Loucy (cell line): Measurements from ENCODE around the gene DPYSL3.

Experiments
- H2AFZ ChIP-seq: fragments of 200-600 bp; sonication (generic); 2 replicates; pipeline ENCODE4 v1.6.0; 2016; ENCODE audit warnings: antibody characterized with exemption, mild to moderate bottlenecking, low read length, moderate library complexity
- H3F3A ChIP-seq: fragments of 200-600 bp; 2 replicates; pipeline ENCODE4 v1.6.0; 2016; ENCODE audit warnings: antibody characterized with exemption, low read depth, mild to moderate bottlenecking
- H3K27me3 ChIP-seq: fragments of 200-600 bp; sonication (generic); 2 replicates; pipeline ENCODE4 v1.6.1; 2014; ENCODE audit warnings: low read length, mild to moderate bottlenecking; ENCODE audit not compliant: insufficient read depth, poor library complexity, severe bottlenecking
- H3K36me3 ChIP-seq: fragments of 200-600 bp; sonication (generic); 2 replicates; pipeline ENCODE4 v1.6.1; 2016; ENCODE audit warnings: low read length; ENCODE audit not compliant: insufficient read depth
- H3K4me1 ChIP-seq: fragments of 200-600 bp; sonication (generic); 2 replicates; pipeline ENCODE4 v1.5.1; 2014; ENCODE audit warnings: low read length, mild to moderate bottlenecking; ENCODE audit not compliant: insufficient read depth, poor library complexity, severe bottlenecking
- H3K4me2 ChIP-seq: fragments of 200-600 bp; sonication (generic); 2 replicates; pipeline ENCODE4 v1.6.0; 2014; ENCODE audit warnings: antibody characterized with exemption, low read length, low read depth, mild to moderate bottlenecking; ENCODE audit not compliant: poor library complexity, severe bottlenecking
- H3K4me3 ChIP-seq: fragments of 200-600 bp; sonication (generic); 2 replicates; pipeline ENCODE4 v1.5.1; 2014; ENCODE audit warnings: low read length, mild to moderate bottlenecking, mixed read lengths; ENCODE audit not compliant: poor library complexity, severe bottlenecking
- H3K79me2 ChIP-seq: fragments of 200-600 bp; sonication (generic); 2 replicates; pipeline ENCODE4 v1.6.1; 2014; ENCODE audit warnings: low read length; ENCODE audit not compliant: insufficient read depth
- H3K9ac ChIP-seq: fragments of 200-600 bp; sonication (generic); 2 replicates; pipeline ENCODE4 v1.6.0; 2014; ENCODE audit warnings: mild to moderate bottlenecking, low read depth, low read length, moderate library complexity; ENCODE audit not compliant: poor library complexity, severe bottlenecking
- H3K9me2 ChIP-seq: fragments of 200-600 bp; sonication (generic); replicated peaks from 2 replicates; pipeline ENCODE4 v1.6.1; 2016; ENCODE audit warnings: low read depth, low read length, mixed read lengths
- H3K9me3 ChIP-seq: fragments of 200-600 bp; sonication (generic); 2 replicates; pipeline ENCODE4 v1.6.1; 2014; ENCODE audit warnings: mild to moderate bottlenecking, antibody characterized with exemption, low read length, low read depth; ENCODE audit not compliant: insufficient read depth
- H4K20me1 ChIP-seq: fragments of 200-600 bp; sonication (generic); 2 replicates; pipeline ENCODE4 v1.6.0; 2014; ENCODE audit warnings: antibody characterized with exemption, low read length, mild to moderate bottlenecking; ENCODE audit not compliant: insufficient read depth, poor library complexity, severe bottlenecking
- CTCF ChIP-seq: fragments of 200-600 bp; sonication (generic); conservative IDR thresholded peaks from 2 replicates; pipeline ENCODE4 v1.5.1; 2014; ENCODE audit warnings: mild to moderate bottlenecking, antibody characterized with exemption, low read length
- EZH2phosphoT487 ChIP-seq: fragments of 200-600 bp; IDR thresholded peaks from 2 replicates; pipeline ENCODE4 v1.6.1; 2018; ENCODE audit warnings: antibody characterized with exemption, mild to moderate bottlenecking, moderate library complexity, borderline replicate concordance

DPYSL3 gene

DNA sequence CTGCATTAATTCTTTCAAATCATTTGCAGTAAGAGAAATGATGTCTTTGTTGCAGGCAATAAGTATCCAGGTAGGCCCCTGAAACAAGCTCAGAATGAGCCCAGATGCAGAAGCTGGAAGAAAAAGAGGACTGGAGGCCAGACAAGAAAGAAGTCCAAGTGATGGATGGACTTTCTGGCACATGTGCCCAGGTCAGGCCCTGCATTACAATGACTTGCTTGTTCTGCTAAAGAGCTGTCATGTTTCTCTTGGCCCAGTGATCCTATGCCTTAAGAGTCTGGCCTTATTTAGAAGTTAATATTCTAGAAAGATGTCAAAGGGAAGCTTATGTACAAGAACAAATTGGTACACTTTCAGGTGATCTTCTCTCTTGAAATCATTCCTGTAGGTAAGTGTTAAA is 64.8 kb downstream of the DPYSL3 start:
- Histone ChIP-seq H3K4me2 (no peak overlapping the region), H3F3A (no peaks in the 10 kb centered on the region), H3K36me3 (no peaks in the 10 kb centered on the region), H3K9me3 (no peaks in the 10 kb centered on the region), H4K20me1 (no peaks in the 10 kb centered on the region), H3K9me2 (no peaks in the 10 kb centered on the region), H3K27me3 (no peaks in the 10 kb centered on the region), H2AFZ (no peak overlapping the region), H3K9ac (no peak overlapping the region), H3K4me3 (no peak overlapping the region), H3K4me1 (no peaks in the 10 kb centered on the region), H3K79me2 (no peaks in the 10 kb centered on the region)
- no peak for TF ChIP-seq CTCF

- H3F3A ChIP-seq: no peaks in the 10 kb centered on the region
- H3K9me2 ChIP-seq: no peaks in the 10 kb centered on the region
- no peaks in the 10 kb centered on the region for H3K9me3 ChIP-seq
- TF ChIP-seq CTCF (no peak), EZH2phosphoT487 (no peak)
- no peaks in the 10 kb centered on the region for H3K27me3 ChIP-seq
- no peaks in the 10 kb centered on the region for H3K79me2 ChIP-seq
- H3K4me1 ChIP-seq: no peaks in the 10 kb centered on the region
- H3K9ac ChIP-seq: no peak overlapping the region
- no peaks in the 10 kb centered on the region for H4K20me1 ChIP-seq
- H3K36me3 ChIP-seq: no peaks in the 10 kb centered on the region
- no peak overlapping the region for H3K4me2 ChIP-seq
- H2AFZ ChIP-seq: no peak overlapping the region
- no peak overlapping the region for H3K4me3 ChIP-seq
Measured at GRCh38 chr5:147442224-147442623, 67.6 kb downstream of the DPYSL3 start.

DNA sequence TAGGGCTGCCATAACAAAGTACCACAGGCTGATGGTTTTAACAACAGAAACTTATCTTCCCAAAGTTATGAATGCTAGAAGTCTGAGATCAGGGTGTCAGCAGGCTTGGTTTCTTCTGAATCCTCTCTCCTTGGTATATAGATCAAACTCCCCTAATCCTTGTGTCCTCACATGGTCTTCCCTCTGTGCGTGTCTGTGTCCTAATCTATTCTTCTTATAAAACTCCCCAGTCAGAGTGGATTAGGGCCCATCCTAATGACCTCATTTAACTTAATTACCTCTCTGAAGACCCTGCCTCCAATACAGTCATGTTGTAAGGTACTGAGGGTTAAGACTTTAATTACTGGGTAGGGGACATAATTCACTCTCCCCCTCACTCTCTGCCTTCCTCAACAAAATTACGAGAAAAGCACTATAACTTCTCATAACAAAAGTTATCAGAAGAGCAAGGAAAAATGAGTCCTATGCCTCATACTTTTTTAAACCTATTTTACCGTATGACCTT is 68.6 kb downstream of the DPYSL3 start:
- no peaks in the 10 kb centered on the region for H4K20me1 ChIP-seq
- no peaks in the 10 kb centered on the region for H3K4me1 ChIP-seq
- no peak overlapping the region for H3K4me3 ChIP-seq
- no peaks in the 10 kb centered on the region for H3K36me3 ChIP-seq
- no peaks in the 10 kb centered on the region for H3K27me3 ChIP-seq
- H3K79me2 ChIP-seq: no peaks in the 10 kb centered on the region
- H2AFZ ChIP-seq: no peak overlapping the region
- H3K4me2 ChIP-seq: no peak overlapping the region
- no peak overlapping the region for H3K9ac ChIP-seq
- H3F3A ChIP-seq: no peaks in the 10 kb centered on the region
- H3K9me2 ChIP-seq: no peaks in the 10 kb centered on the region
- no peak for TF ChIP-seq CTCF
- no peak for TF ChIP-seq EZH2phosphoT487
- H3K9me3 ChIP-seq: no peaks in the 10 kb centered on the region
